ENCODE measurements around the gene MDM1.

The MDM1 gene

GRCh38 chr12:68259318-68259940, 72.7 kb downstream of the MDM1 start:
- Histone ChIP-seq H3K9me3 (ENCODE audit: control insufficient read depth, insufficient read depth, low read length) (no peaks in the 10 kb centered on the region), H3K27ac (ENCODE audit: low read length) (no peak overlapping the region), H3K4me3 (ENCODE audit: low read length) (no peak overlapping the region), H3K36me3 (ENCODE audit: control insufficient read depth, insufficient read depth, low read length) (no peaks in the 10 kb centered on the region), H3K4me1 (ENCODE audit: control insufficient read depth, insufficient read depth, low read length) (no peaks in the 10 kb centered on the region), H3K27me3 (ENCODE audit: control insufficient read depth, insufficient read depth, low read length) (no peaks in the 10 kb centered on the region)
- DNase-seq (ENCODE audit: low read depth, low spot score) = no peak
- no CpG with 5 or more reads among the region's 3 CpGs for WGBS (ENCODE audit: insufficient coverage, insufficient read length)

- Histone ChIP-seq H3K9me3 (ENCODE audit: control insufficient read depth, insufficient read depth, low read length) (no peaks in the 10 kb centered on the region), H3K4me3 (ENCODE audit: low read length) (no peak within 1 kb of the TSS), H3K27ac (ENCODE audit: low read length) (no peak within 1 kb of the TSS), H3K27me3 (ENCODE audit: control insufficient read depth, insufficient read depth, low read length) (no peaks in the 10 kb centered on the region), H3K4me1 (ENCODE audit: control insufficient read depth, insufficient read depth, low read length) (no peaks in the 10 kb centered on the region), H3K36me3 (ENCODE audit: control insufficient read depth, insufficient read depth, low read length) (no peaks in the 10 kb centered on the region)
- WGBS (ENCODE audit: insufficient coverage, insufficient read length) = no CpG with 5 or more reads among the region's 7 CpGs
- DNase-seq (ENCODE audit: low read depth, low spot score) = no peak
Observed at GRCh38 chr12:68253504-68253903, 78.7 kb downstream of the MDM1 start, which contains the start of gene IL22. Gene IL22, minus strand, starts transcription at chr12:68253604. Its CDS starts 156 bp downstream, at chr12:68253448.

- Histone ChIP-seq H3K36me3 (ENCODE audit: control insufficient read depth, insufficient read depth, low read length) (no peaks in the 10 kb centered on the region), H3K4me1 (ENCODE audit: control insufficient read depth, insufficient read depth, low read length) (no peaks in the 10 kb centered on the region), H3K4me3 (ENCODE audit: low read length) (no peak overlapping the region), H3K9me3 (ENCODE audit: control insufficient read depth, insufficient read depth, low read length) (no peaks in the 10 kb centered on the region), H3K27me3 (ENCODE audit: control insufficient read depth, insufficient read depth, low read length) (no peaks in the 10 kb centered on the region), H3K27ac (ENCODE audit: low read length) (no peak overlapping the region)
- no peak for DNase-seq (ENCODE audit: low read depth, low spot score)
- no CpG with 5 or more reads among the region's 5 CpGs for WGBS (ENCODE audit: insufficient coverage, insufficient read length)
Observed at GRCh38 chr12:68252077-68252476, 80.1 kb downstream of the MDM1 start.

- Histone ChIP-seq H3K4me1 (ENCODE audit: control insufficient read depth, insufficient read depth, low read length) (no peaks in the 10 kb centered on the region), H3K27me3 (ENCODE audit: control insufficient read depth, insufficient read depth, low read length) (no peaks in the 10 kb centered on the region), H3K27ac (ENCODE audit: low read length) (no peak overlapping the region), H3K36me3 (ENCODE audit: control insufficient read depth, insufficient read depth, low read length) (no peaks in the 10 kb centered on the region), H3K4me3 (ENCODE audit: low read length) (no peak overlapping the region), H3K9me3 (ENCODE audit: control insufficient read depth, insufficient read depth, low read length) (no peaks in the 10 kb centered on the region)
- no CpG with 5 or more reads among the region's 3 CpGs for WGBS (ENCODE audit: insufficient coverage, insufficient read length)
- no peak for DNase-seq (ENCODE audit: low read depth, low spot score)
Observed at GRCh38 chr12:68250454-68250853, 81.7 kb downstream of the MDM1 start.

- H3K4me3 ChIP-seq (ENCODE audit: low read length) = no peak overlapping the region
- no peaks in the 10 kb centered on the region for H3K9me3 ChIP-seq (ENCODE audit: control insufficient read depth, insufficient read depth, low read length)
- no peaks in the 10 kb centered on the region for H3K4me1 ChIP-seq (ENCODE audit: control insufficient read depth, insufficient read depth, low read length)
- no peaks in the 10 kb centered on the region for H3K36me3 ChIP-seq (ENCODE audit: control insufficient read depth, insufficient read depth, low read length)
- H3K27me3 ChIP-seq (ENCODE audit: control insufficient read depth, insufficient read depth, low read length) = no peaks in the 10 kb centered on the region
- no peak overlapping the region for H3K27ac ChIP-seq (ENCODE audit: low read length)
- no peak for DNase-seq (ENCODE audit: low read depth, low spot score)
Observed at GRCh38 chr12:68247785-68248184, 84.4 kb downstream of the MDM1 start.

- H3K4me1 ChIP-seq (ENCODE audit: control insufficient read depth, insufficient read depth, low read length) = no peaks in the 10 kb centered on the region
- H3K27me3 ChIP-seq (ENCODE audit: control insufficient read depth, insufficient read depth, low read length) = no peaks in the 10 kb centered on the region
- no peak overlapping the region for H3K4me3 ChIP-seq (ENCODE audit: low read length)
- no peak for DNase-seq (ENCODE audit: low read depth, low spot score)
- H3K36me3 ChIP-seq (ENCODE audit: control insufficient read depth, insufficient read depth, low read length) = no peaks in the 10 kb centered on the region
- no peak overlapping the region for H3K27ac ChIP-seq (ENCODE audit: low read length)
- WGBS (ENCODE audit: insufficient coverage, insufficient read length) = no CpG with 5 or more reads among the region's 6 CpGs
- H3K9me3 ChIP-seq (ENCODE audit: control insufficient read depth, insufficient read depth, low read length) = no peaks in the 10 kb centered on the region
Observed at GRCh38 chr12:68246350-68246749, 85.8 kb downstream of the MDM1 start.

- Histone ChIP-seq H3K9me3 (ENCODE audit: control insufficient read depth, insufficient read depth, low read length) (no peaks in the 10 kb centered on the region), H3K27me3 (ENCODE audit: control insufficient read depth, insufficient read depth, low read length) (no peaks in the 10 kb centered on the region), H3K36me3 (ENCODE audit: control insufficient read depth, insufficient read depth, low read length) (no peaks in the 10 kb centered on the region), H3K4me1 (ENCODE audit: control insufficient read depth, insufficient read depth, low read length) (no peaks in the 10 kb centered on the region), H3K4me3 (ENCODE audit: low read length) (no peak overlapping the region), H3K27ac (ENCODE audit: low read length) (no peak overlapping the region)
- no peak for DNase-seq (ENCODE audit: low read depth, low spot score)
- no CpG with 5 or more reads among the region's 6 CpGs for WGBS (ENCODE audit: insufficient coverage, insufficient read length)
Observed at GRCh38 chr12:68245180-68246021, 86.8 kb downstream of the MDM1 start.

Measured in iPS DF 6.9 (cell line).